ENCODE results near the gene GNG5. TPM values are rescaled to one million over a fixed set of nuclear protein-coding genes. Genes with fewer than 3 reads are reported as not detected.
"Not testable (repeated sequence)": the region's sequence is repeated elsewhere in the genome, so short reads cannot be mapped to it uniquely, and the experiment has no call there.

GNG5 gene
- total and polyA plus RNA-seq, 9 donors = 26.2 to 211 (median 64.1) TPM

GRCh38 chr1:84510165-84510564 is 3.8 kb upstream of the GNG5 start:
- TF ChIP-seq POLR2A (IDR thresholded peaks at IDR 0.05) = no peak
- H3K9me3 ChIP-seq = no peaks in the 10 kb centered on the region
- no peaks in the 10 kb centered on the region for H3K36me3 ChIP-seq
- H3K27me3 ChIP-seq = no peaks in the 10 kb centered on the region
- H3K4me1 ChIP-seq (ENCODE audit: insufficient read depth) = no peaks in the 10 kb centered on the region
- H3K27ac ChIP-seq = no peak overlapping the region
- no peak for DNase-seq
- intact Hi-C loops (cut with DNase I) = no loop called here
- no peak overlapping the region for H3K4me3 ChIP-seq
- 51 to 74% (median 71%) methylated on average over 2 of the region's 2 CpGs for WGBS, 3 donors

GRCh38 chr1:84509029-84509428 is 2.6 kb upstream of the GNG5 start:
- 94 to 97% (median 96%) methylated on average over 4 of the region's 4 CpGs for WGBS, 3 donors
- intact Hi-C loops (cut with DNase I) = loop anchor here in 3 of 4 donors (10.0 kb wide), 2 partner anchors 56 to 66 kb away; partner anchors contain the start of gene CTBS (in 2 of the 3)
- DNase-seq = no peak
- H3K9me3 ChIP-seq = no peaks in the 10 kb centered on the region
- no peak overlapping the region for H3K4me3 ChIP-seq
- no peak overlapping the region for H3K27ac ChIP-seq
- H3K36me3 ChIP-seq = no peaks in the 10 kb centered on the region
- peaks cover 1% of the 10 kb centered on the region for H3K4me1 ChIP-seq (ENCODE audit: insufficient read depth)
- TF ChIP-seq POLR2A (IDR thresholded peaks at IDR 0.05) (no peak), EP300 (IDR thresholded peaks at IDR 0.05) (no peak)
- TF ChIP-seq, protein P1, sequence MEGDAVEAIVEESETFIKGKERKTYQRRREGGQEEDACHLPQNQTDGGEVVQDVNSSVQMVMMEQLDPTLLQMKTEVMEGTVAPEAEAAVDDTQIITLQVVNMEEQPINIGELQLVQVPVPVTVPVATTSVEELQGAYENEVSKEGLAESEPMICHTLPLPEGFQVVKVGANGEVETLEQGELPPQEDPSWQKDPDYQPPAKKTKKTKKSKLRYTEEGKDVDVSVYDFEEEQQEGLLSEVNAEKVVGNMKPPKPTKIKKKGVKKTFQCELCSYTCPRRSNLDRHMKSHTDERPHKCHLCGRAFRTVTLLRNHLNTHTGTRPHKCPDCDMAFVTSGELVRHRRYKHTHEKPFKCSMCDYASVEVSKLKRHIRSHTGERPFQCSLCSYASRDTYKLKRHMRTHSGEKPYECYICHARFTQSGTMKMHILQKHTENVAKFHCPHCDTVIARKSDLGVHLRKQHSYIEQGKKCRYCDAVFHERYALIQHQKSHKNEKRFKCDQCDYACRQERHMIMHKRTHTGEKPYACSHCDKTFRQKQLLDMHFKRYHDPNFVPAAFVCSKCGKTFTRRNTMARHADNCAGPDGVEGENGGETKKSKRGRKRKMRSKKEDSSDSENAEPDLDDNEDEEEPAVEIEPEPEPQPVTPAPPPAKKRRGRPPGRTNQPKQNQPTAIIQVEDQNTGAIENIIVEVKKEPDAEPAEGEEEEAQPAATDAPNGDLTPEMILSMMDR (IDR thresholded peaks at IDR 0.05) = no peak
- no peaks in the 10 kb centered on the region for H3K27me3 ChIP-seq

DNA sequence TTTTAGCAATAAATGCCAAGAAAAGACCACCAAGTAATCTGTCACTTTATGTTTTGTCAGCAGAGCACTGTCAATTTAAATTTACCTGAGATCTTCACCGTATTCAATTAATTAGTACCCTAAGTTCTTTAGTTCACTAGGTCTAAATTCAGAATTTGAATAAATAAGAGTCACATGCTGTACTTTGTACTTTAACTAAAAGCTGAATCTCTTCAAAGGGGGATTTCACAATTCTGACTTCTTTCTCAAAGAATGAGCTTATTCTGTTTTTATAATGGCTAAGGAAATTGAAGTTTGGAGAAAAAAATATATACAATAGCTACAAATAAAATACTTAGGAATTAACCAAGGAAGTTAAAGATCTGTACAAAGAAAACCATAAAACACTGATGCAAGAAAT is 2.1 kb upstream of the GNG5 start:
- no peaks in the 10 kb centered on the region for H3K9me3 ChIP-seq
- intact Hi-C loops (cut with DNase I) = loop anchor here in 3 of 4 donors (10.0 kb wide), 2 partner anchors 56 to 66 kb away; partner anchors contain the start of gene CTBS (in 2 of the 3)
- no peak for DNase-seq
- H3K27ac ChIP-seq = no peak overlapping the region
- H3K4me1 ChIP-seq (ENCODE audit: insufficient read depth) = peaks cover 1% of the 10 kb centered on the region
- TF ChIP-seq, protein P1 (IDR thresholded peaks at IDR 0.05) = no peak
- TF ChIP-seq EP300 (IDR thresholded peaks at IDR 0.05) (no peak), POLR2A (IDR thresholded peaks at IDR 0.05) (no peak)
- 93 to 100% (median 96%) methylated on average over 1 of the region's 1 CpG for WGBS, 3 donors
- H3K27me3 ChIP-seq = no peaks in the 10 kb centered on the region
- H3K36me3 ChIP-seq = no peaks in the 10 kb centered on the region
- no peak overlapping the region for H3K4me3 ChIP-seq

GRCh38 chr1:84507887-84508286 is 1.5 kb upstream of the GNG5 start:
- H3K9me3 ChIP-seq; H3K27ac ChIP-seq; H3K36me3 ChIP-seq; H3K4me1 ChIP-seq (ENCODE audit: insufficient read depth); H3K27me3 ChIP-seq; DNase-seq; H3K4me3 ChIP-seq: not testable (repeated sequence)
- intact Hi-C loops (cut with DNase I) = loop anchor here in 3 of 4 donors (10.0 kb wide), 2 partner anchors 57 to 67 kb away; partner anchors contain the start of gene CTBS (in 2 of the 3)
- 89 to 96% (median 92%) methylated on average over 14 of the region's 14 CpGs for WGBS, 3 donors

- no peak for DNase-seq
- peak overlapping the region; percentile 49 for H3K4me3 ChIP-seq
- no peaks in the 10 kb centered on the region for H3K27me3 ChIP-seq
- H3K4me1 ChIP-seq (ENCODE audit: insufficient read depth) = peaks cover 1% of the 10 kb centered on the region
- peak overlapping the region; percentile 76 to 93 for H3K27ac ChIP-seq
- H3K9me3 ChIP-seq = no peaks in the 10 kb centered on the region
- intact Hi-C loops (cut with DNase I) = loop anchor here in 3 of 4 donors (10.0 kb wide), 2 partner anchors 58 to 68 kb away; partner anchors contain the start of gene CTBS (in 2 of the 3)
- WGBS, 3 donors = 20 to 22% (median 21%) methylated on average over 26 of the region's 26 CpGs
- no peaks in the 10 kb centered on the region for H3K36me3 ChIP-seq
- TF ChIP-seq, protein P1 (IDR thresholded peaks at IDR 0.05) = no peak
- TF ChIP-seq POLR2A (IDR thresholded peaks at IDR 0.05) (no peak), EP300 (IDR thresholded peaks at IDR 0.05) (no peak)
Measured at GRCh38 chr1:84506729-84507453, 510 bp upstream of the GNG5 start.

Data from ovary (tissue), 9 donors.